Measurements from ENCODE around the gene GPR142.

- TF ChIP-seq YY1 (IDR thresholded peaks at IDR 0.05; ENCODE audit: low read depth) (no peak), REST (IDR thresholded peaks at IDR 0.05; ENCODE audit: low read depth, low read length) (no peak), CTCF (IDR thresholded peaks at IDR 0.05) (no peak), RAD21 (IDR thresholded peaks at IDR 0.05; ENCODE audit: low read length) (no peak), GABPA (IDR thresholded peaks at IDR 0.05; ENCODE audit: low read depth) (no peak), MXI1 (IDR thresholded peaks at IDR 0.05; ENCODE audit: low read depth, low read length) (no peak), EP300 (IDR thresholded peaks at IDR 0.05; ENCODE audit: borderline replicate concordance in 1 of 2, low read depth in 1 of 2, low read length in 1 of 2) (no peak)
Observed at GRCh38 chr17:74325743-74326379, 41.4 kb upstream of the GPR142 start, which contains the start of gene KIF19.

Measured in SK-N-SH (cell line).